H1 (cell line): Measurements from ENCODE around the gene ANP32A. TPM values are rescaled to one million over a fixed set of nuclear protein-coding genes. Genes with fewer than 3 reads are reported as not detected.

ENCODE experiments used
- BACH1 ChIP-seq: IDR thresholded peaks from 2 replicates; pipeline ENCODE4 v1.6.1; 2012; ENCODE audit warnings: low read length, improper control_type of control experiment
- CBX5 ChIP-seq: fragments of 300-800, 300-1000 bp; sonication (generic); IDR thresholded peaks from 2 replicates; pipeline ENCODE4 v1.7.1; 2016; ENCODE audit warnings: antibody characterized with exemption, low read length, low read depth
- CBX8 ChIP-seq: fragments of 300-800, 300-1000 bp; sonication (generic); IDR thresholded peaks from 2 replicates; pipeline ENCODE4 v1.7.1; 2016; ENCODE audit warnings: low read depth, low read length, borderline replicate concordance
- EP300 ChIP-seq, 2 experiments: IDR thresholded peaks; 1 replicate in 1 of 2; 2 replicates in 1 of 2; pipeline ENCODE4 v1.6.1; 2011 to 2012; ENCODE audit warnings: low read depth in 2 of 2, low read length in 2 of 2, mild to moderate bottlenecking in 2 of 2, borderline replicate concordance in 1 of 2, inconsistent platforms in 1 of 2, moderate library complexity in 1 of 2
- MAFK ChIP-seq: IDR thresholded peaks from 2 replicates; pipeline ENCODE4 v1.6.1; 2012; ENCODE audit warnings: low read depth, mild to moderate bottlenecking, improper control_type of control experiment, low read length
- RBBP5 ChIP-seq: IDR thresholded peaks from 2 replicates; pipeline ENCODE4 v1.7.1; 2012; ENCODE audit warnings: low read depth, mild to moderate bottlenecking, inconsistent platforms, low read length, moderate library complexity, borderline replicate concordance
- polyA plus RNA-seq, 7 experiments: library from polyadenylated mRNA; depleted of rRNA in 3 of 7; stranded (reverse) in 5 of 7; unstranded in 2 of 7; fragments of >200 nt in 5 of 7; fragments of 200-250 nt in 2 of 7; gene quantifications; 1 replicate in 5 of 7; 2 replicates in 1 of 7; 4 replicates in 1 of 7; pipeline versions ENCODE4 v1.2.1 to v1.2.3, GENCODE V29; 2011 to 2013; ENCODE audit warnings: missing spikeins in 2 of 7, mixed read lengths in 2 of 7
- total RNA-seq: library from RNA; stranded (reverse); fragmentation: NEBNext Ultra II Directional; extraction: Animal tissue kit (Norgen Biotek cat#: 25700); gene quantifications from 2 replicates; pipeline ENCODE4 v1.2.1, GENCODE V29; 2021
- TF ChIP-seq, protein P1 (sequence below): fragments of 300-600 bp; sonication (generic); IDR thresholded peaks from 2 replicates; pipeline ENCODE4 v1.7.1; 2012; ENCODE audit warnings: low read length, moderate library complexity, mild to moderate bottlenecking, inconsistent platforms; ENCODE audit not compliant: insufficient replicate concordance
- TF ChIP-seq, protein P2 (sequence below), 3 experiments: IDR thresholded peaks; 1 replicate in 2 of 3; 2 replicates in 1 of 3; pipeline versions ENCODE4 v1.5.1 to v1.6.1; 2011; ENCODE audit warnings: low read length in 3 of 3, mild to moderate bottlenecking in 3 of 3, inconsistent platforms in 2 of 3, low read depth in 1 of 3, moderate library complexity in 1 of 3; ENCODE audit not compliant: insufficient read depth in 1 of 3; ENCODE audit errors: control extremely low read depth in 1 of 3

ANP32A gene
- total and polyA plus RNA-seq, 2 of the 8 experiments (the other 6 are each of a cell fraction or from before 2014, with no cell fraction given), result 70.8 to 295 TPM

DNA sequence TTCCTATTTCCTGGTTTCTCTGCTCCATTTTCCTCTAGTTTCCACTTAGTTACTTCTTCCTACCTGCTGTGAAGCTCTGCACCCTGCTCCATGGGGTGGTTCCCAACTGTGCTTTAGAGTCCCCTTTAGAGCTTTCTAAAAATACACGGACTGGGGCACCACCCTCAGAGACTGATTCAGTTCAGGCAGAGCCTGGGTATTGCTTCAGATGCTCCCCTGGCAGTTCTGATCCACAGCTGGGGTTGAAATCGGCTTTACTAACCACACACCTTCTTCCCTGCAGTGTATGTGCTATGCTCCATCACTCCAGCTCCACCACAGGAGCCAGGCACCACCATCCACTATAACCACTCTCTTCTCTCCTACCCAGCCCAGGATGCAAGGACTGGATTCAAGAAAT lies 12.6 kb downstream of the ANP32A start (continued):
- TF ChIP-seq, protein P1, sequence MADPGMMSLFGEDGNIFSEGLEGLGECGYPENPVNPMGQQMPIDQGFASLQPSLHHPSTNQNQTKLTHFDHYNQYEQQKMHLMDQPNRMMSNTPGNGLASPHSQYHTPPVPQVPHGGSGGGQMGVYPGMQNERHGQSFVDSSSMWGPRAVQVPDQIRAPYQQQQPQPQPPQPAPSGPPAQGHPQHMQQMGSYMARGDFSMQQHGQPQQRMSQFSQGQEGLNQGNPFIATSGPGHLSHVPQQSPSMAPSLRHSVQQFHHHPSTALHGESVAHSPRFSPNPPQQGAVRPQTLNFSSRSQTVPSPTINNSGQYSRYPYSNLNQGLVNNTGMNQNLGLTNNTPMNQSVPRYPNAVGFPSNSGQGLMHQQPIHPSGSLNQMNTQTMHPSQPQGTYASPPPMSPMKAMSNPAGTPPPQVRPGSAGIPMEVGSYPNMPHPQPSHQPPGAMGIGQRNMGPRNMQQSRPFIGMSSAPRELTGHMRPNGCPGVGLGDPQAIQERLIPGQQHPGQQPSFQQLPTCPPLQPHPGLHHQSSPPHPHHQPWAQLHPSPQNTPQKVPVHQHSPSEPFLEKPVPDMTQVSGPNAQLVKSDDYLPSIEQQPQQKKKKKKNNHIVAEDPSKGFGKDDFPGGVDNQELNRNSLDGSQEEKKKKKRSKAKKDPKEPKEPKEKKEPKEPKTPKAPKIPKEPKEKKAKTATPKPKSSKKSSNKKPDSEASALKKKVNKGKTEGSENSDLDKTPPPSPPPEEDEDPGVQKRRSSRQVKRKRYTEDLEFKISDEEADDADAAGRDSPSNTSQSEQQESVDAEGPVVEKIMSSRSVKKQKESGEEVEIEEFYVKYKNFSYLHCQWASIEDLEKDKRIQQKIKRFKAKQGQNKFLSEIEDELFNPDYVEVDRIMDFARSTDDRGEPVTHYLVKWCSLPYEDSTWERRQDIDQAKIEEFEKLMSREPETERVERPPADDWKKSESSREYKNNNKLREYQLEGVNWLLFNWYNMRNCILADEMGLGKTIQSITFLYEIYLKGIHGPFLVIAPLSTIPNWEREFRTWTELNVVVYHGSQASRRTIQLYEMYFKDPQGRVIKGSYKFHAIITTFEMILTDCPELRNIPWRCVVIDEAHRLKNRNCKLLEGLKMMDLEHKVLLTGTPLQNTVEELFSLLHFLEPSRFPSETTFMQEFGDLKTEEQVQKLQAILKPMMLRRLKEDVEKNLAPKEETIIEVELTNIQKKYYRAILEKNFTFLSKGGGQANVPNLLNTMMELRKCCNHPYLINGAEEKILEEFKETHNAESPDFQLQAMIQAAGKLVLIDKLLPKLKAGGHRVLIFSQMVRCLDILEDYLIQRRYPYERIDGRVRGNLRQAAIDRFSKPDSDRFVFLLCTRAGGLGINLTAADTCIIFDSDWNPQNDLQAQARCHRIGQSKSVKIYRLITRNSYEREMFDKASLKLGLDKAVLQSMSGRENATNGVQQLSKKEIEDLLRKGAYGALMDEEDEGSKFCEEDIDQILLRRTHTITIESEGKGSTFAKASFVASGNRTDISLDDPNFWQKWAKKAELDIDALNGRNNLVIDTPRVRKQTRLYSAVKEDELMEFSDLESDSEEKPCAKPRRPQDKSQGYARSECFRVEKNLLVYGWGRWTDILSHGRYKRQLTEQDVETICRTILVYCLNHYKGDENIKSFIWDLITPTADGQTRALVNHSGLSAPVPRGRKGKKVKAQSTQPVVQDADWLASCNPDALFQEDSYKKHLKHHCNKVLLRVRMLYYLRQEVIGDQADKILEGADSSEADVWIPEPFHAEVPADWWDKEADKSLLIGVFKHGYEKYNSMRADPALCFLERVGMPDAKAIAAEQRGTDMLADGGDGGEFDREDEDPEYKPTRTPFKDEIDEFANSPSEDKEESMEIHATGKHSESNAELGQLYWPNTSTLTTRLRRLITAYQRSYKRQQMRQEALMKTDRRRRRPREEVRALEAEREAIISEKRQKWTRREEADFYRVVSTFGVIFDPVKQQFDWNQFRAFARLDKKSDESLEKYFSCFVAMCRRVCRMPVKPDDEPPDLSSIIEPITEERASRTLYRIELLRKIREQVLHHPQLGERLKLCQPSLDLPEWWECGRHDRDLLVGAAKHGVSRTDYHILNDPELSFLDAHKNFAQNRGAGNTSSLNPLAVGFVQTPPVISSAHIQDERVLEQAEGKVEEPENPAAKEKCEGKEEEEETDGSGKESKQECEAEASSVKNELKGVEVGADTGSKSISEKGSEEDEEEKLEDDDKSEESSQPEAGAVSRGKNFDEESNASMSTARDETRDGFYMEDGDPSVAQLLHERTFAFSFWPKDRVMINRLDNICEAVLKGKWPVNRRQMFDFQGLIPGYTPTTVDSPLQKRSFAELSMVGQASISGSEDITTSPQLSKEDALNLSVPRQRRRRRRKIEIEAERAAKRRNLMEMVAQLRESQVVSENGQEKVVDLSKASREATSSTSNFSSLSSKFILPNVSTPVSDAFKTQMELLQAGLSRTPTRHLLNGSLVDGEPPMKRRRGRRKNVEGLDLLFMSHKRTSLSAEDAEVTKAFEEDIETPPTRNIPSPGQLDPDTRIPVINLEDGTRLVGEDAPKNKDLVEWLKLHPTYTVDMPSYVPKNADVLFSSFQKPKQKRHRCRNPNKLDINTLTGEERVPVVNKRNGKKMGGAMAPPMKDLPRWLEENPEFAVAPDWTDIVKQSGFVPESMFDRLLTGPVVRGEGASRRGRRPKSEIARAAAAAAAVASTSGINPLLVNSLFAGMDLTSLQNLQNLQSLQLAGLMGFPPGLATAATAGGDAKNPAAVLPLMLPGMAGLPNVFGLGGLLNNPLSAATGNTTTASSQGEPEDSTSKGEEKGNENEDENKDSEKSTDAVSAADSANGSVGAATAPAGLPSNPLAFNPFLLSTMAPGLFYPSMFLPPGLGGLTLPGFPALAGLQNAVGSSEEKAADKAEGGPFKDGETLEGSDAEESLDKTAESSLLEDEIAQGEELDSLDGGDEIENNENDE, result no peak
- TF ChIP-seq CBX8, result no peak
- TF ChIP-seq RBBP5, result no peak
- no peak for TF ChIP-seq BACH1
- no peak for TF ChIP-seq EP300 (IDR thresholded peaks at IDR 0.05; ENCODE audit: borderline replicate concordance in 1 of 2, low read depth in 2 of 2, low read length in 2 of 2)
- TF ChIP-seq CBX5, result no peak
- TF ChIP-seq, protein P2, sequence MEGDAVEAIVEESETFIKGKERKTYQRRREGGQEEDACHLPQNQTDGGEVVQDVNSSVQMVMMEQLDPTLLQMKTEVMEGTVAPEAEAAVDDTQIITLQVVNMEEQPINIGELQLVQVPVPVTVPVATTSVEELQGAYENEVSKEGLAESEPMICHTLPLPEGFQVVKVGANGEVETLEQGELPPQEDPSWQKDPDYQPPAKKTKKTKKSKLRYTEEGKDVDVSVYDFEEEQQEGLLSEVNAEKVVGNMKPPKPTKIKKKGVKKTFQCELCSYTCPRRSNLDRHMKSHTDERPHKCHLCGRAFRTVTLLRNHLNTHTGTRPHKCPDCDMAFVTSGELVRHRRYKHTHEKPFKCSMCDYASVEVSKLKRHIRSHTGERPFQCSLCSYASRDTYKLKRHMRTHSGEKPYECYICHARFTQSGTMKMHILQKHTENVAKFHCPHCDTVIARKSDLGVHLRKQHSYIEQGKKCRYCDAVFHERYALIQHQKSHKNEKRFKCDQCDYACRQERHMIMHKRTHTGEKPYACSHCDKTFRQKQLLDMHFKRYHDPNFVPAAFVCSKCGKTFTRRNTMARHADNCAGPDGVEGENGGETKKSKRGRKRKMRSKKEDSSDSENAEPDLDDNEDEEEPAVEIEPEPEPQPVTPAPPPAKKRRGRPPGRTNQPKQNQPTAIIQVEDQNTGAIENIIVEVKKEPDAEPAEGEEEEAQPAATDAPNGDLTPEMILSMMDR (IDR thresholded peaks at IDR 0.05; ENCODE audit: control extremely low read depth in 1 of 3, insufficient read depth in 1 of 3, low read depth in 1 of 3, low read length in 3 of 3), result no peak
- no peak for TF ChIP-seq MAFK
